SK-N-SH treated with all-trans-retinoic acid at 6 μM for 48 hours (cell line): Measurements from ENCODE around the gene KSR2.

Experiments used
- BACH2 ChIP-seq: fragments of 250-450 bp; sonication (Bioruptor Pico); IDR thresholded peaks from 2 replicates; pipeline ENCODE4 v1.9.0; 2021; ENCODE audit warnings: mild to moderate bottlenecking, borderline replicate concordance
- GLIS3 ChIP-seq: fragments of 250-450 bp; sonication (Bioruptor Pico); IDR thresholded peaks from 2 replicates; pipeline ENCODE4 v1.5.0; 2020; ENCODE audit warnings: mild to moderate bottlenecking, moderate library complexity
- RARB ChIP-seq: fragments of 250-450 bp; sonication (Bioruptor Pico); IDR thresholded peaks from 2 replicates; pipeline ENCODE4 v1.8.0; 2021; ENCODE audit warnings: mild to moderate bottlenecking, moderate library complexity
- SNAI2 ChIP-seq: fragments of 250-450 bp; sonication (Bioruptor Pico); IDR thresholded peaks from 2 replicates; pipeline ENCODE4 v1.5.0; 2020; ENCODE audit warnings: mild to moderate bottlenecking, moderate library complexity
- TCF4 ChIP-seq: fragments of 250-450 bp; sonication (Bioruptor Pico); IDR thresholded peaks from 2 replicates; pipeline ENCODE4 v1.8.0; 2021; ENCODE audit warnings: mild to moderate bottlenecking, moderate library complexity, borderline replicate concordance
- TSHZ2 ChIP-seq: fragments of 250-450 bp; sonication (Bioruptor Pico); IDR thresholded peaks from 2 replicates; pipeline ENCODE4 v1.5.0; 2020; ENCODE audit warnings: mild to moderate bottlenecking, moderate library complexity
- ZFP3 ChIP-seq: fragments of 250-450 bp; sonication (Bioruptor Pico); IDR thresholded peaks from 2 replicates; pipeline ENCODE4 v1.5.0; 2020; ENCODE audit warnings: mild to moderate bottlenecking, moderate library complexity
- ZFP30 ChIP-seq: fragments of 450-650 bp; formaldehyde crosslinking; IDR thresholded peaks from 2 replicates; pipeline ENCODE4 v1.5.0; 2022; ENCODE audit warnings: mild to moderate bottlenecking, moderate library complexity

GRCh38 chr12:117583092-117583491 lies 385.7 kb downstream of the KSR2 start:
- TF ChIP-seq RARB (no peak), TSHZ2 (no peak), TCF4 (CRISPR knock-in tag) (no peak), ZFP3 (no peak), ZFP30 (CRISPR knock-in tag) (no peak), SNAI2 (CRISPR knock-in tag) (no peak), BACH2 (CRISPR knock-in tag) (no peak), GLIS3 (CRISPR knock-in tag) (no peak)
